GM18498 (cell line): Measurements from ENCODE around the gene SNAP25.

Source experiments
- ATAC-seq: cut with Tn5 transposase; IDR thresholded peaks from one replicate; pipeline ENCODE4 v1.9.1; 2021; ENCODE audit warnings: mild to moderate bottlenecking, moderate library complexity; ENCODE audit not compliant: unreplicated experiment

The SNAP25 gene

DNA sequence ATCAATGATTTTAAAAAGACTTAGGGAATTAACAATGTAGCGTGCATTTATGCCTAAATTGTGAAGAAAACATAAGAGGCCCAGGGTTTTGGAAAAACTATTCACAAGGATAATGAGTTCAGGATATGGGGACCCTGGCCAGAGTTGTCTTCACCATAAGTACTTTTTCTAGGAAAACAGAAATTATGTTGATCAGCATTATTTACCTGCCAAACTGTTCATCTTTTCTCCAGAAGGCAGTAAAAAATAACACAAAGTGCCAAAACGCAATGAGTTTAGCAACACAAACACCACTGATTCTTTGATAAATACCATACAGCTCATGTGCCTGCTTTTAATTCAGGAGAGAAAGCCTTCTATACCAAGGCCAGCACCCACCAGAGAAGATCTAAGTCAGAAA is 43.1 kb downstream of the SNAP25 start:
- no peak for ATAC-seq

DNA sequence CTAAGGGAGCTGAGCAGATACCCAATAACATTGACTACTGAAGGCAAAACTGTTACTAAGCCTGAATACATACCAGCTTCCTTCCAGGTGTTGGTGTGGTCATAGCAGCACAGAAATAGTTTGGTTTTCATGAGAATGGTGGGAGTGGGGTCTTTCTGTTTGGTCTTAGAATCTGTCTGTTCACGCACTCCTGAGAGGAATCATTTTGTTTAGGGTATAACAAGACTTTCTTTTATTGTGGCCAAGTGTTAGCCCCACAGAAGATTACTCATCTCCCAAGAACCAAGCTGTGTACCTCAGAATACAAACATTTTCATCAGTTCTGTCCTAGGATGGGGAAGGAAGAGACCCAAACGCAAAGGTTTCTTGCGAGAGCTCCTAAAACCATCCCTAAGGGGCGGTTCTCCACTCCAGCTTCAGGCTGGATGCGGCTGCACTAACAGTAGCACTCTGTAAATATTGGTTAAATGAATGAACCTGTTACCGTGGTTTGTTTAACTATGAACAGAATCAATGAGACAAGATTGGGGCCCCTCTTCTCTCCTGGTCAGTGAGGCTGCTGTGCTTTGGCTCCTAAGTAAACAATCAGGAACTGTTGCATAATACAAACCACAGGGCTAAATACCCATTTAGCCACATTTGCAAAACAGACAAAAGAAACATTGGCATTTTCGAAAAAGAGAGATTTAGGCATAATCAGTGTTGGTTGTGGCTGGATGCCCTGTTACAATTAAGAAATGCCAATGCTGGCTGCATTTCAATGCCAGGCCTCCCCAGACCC is 44.9 kb downstream of the SNAP25 start:
- no peak for ATAC-seq

DNA sequence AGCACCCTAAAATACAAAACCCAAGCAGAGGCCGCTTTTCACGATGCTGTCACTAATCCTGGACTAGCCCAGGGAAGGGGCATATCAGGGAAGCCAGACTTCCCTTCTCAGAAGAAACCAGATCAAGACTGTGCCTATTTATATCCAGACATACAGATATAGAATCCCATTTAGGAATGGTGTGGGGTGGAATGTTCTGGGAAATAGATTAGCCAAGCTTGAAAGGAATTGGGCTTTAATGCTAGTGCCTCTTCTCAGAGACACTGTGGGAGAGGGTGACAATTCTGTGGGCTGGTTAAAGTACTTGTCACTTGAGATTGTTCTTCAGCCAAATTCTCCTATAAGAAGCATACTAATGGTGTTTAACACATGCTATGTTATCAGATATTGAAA is 45.5 kb downstream of the SNAP25 start:
- no peak for ATAC-seq

DNA sequence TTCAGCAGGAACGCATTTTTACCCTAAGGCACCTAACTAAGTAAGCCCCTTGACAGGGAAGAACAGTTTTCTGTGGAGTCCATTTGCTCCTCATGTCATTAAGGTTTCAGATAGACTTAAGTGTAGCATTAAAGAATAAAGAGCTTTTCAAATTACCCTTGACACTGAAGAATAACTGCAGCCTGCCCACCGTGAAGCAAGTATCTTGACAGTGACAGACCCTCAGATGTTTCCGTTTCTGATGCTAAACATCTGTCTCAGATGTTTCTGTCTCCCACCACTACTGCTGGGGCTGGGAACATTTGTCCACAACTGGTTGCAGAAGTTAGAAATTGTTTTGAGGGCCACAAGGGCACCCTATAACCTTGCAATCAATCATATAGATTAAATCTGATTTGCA is 50.0 kb downstream of the SNAP25 start:
- no peak for ATAC-seq

DNA sequence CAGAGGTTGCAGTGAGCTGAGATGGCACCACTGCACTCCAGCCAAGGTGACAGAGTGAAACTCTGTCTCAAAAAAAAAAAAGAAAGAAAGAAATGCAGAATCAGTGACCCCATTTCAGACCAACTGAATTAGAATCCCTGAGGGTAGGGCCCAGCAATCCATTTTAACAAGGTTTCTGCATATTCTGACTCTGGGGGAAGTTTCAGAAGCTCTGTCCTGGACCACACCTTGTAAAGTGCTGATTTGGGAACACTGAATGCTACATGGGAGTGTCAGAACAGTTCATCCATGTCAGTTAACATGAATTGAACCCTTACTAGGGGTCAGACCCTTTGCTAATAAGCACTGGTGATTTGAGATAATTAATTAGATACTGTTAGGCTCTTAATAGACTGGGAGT is 52.0 kb downstream of the SNAP25 start:
- no peak for ATAC-seq

DNA sequence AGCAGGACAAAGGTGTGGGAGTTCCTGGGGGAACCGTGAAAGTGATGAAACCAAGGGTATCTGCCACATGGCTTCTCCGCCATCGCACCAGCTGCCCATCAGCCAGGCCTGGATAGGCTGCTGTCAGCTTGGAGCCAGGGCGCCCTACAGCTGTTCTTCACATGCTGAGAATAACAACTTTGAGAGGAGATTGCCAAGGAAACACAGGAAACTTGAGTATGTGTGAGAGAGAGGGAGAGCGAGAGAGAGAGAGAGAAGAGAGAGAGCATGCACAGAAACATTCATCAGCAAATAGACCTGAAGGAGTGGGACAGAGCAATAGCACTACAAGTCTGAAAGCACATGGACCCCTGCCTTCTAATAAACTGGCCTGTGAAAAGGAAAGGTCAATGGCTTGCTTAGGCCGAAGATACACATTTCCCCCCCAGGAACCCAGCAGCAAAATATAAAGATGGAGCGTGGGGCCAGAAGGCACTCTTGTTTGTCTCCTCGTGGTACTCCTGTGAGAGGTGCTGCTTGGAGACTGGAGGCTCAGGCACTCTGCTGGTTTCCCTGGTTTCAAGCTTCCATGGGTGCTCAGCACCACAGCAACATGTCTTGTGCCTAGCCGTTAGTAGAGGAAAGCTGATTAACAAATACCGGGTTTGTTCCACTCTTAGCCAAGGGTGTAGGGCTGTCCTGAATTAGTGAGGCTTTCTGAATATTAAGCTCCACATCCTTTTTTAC is 53.0 kb downstream of the SNAP25 start:
- no peak for ATAC-seq

DNA sequence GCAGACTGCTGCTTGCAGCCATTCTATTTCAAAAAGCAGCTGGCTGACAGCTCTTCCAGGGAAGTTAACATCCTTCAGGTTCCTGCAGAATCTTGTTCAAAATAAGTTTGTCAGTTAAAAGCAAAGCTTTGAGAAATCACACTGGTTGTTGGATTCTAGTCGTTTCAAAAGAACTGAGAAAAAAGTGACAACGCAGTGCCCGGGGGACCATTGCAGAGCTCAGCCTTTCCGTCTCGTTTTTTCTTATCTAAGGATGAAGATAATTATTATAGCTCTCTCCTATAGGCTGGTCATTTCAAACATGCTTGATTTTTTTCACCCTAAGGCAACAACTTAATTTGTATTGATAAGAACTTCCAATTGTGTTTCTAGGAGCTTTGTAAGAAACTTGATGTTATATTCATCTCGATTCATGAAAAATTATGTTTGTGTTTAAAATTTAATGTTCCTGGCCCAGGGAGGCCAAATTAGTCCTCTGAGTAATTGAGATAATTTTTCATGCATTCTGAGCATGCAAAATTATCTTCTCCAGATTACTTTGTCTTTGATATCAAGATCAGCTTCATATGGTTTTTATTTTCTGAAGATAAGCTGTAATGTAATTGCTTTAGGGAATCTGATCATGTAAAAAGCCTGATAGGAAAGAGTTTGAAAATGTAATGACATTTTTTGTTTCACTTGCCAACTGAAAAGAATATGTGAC is 58.4 kb downstream of the SNAP25 start:
- ATAC-seq = no peak

DNA sequence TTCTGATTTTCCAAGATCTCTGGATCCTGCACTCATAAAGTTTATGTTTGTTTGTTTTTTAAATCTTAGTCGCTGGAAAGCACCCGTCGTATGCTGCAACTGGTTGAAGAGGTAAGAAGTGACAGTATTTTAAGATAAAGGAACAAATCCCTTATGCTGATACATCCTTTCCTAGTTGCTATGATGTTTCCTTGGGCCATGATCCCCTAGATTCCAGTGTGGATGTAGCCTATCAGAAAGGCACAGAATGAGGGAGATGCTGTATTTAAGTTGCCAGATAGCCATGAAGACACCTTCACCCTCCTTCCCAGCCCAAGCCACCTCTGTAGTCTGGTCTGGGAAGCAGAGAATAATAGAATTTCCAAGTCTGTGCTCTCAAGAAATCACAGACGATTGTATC is 59.0 kb downstream of the SNAP25 start:
- no peak for ATAC-seq

DNA sequence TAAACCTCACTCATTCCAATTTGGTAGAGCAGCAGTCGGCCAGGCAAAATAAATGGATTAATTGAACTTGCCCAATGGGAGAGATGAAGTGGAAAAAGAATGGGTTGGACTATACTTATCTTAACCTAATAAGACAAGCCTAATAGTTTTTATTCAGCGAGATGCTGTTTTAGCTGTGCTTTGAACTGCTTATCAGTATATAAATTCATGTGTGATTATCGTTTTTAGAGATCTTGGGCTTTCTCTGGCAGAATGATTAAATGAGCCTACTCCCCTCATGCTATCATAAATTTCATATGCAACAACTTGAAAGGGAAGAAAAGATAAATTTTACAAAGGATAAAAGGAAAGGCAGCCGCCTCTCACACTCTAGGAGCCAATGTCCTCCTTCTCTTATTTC is 59.8 kb downstream of the SNAP25 start:
- no peak for ATAC-seq

DNA sequence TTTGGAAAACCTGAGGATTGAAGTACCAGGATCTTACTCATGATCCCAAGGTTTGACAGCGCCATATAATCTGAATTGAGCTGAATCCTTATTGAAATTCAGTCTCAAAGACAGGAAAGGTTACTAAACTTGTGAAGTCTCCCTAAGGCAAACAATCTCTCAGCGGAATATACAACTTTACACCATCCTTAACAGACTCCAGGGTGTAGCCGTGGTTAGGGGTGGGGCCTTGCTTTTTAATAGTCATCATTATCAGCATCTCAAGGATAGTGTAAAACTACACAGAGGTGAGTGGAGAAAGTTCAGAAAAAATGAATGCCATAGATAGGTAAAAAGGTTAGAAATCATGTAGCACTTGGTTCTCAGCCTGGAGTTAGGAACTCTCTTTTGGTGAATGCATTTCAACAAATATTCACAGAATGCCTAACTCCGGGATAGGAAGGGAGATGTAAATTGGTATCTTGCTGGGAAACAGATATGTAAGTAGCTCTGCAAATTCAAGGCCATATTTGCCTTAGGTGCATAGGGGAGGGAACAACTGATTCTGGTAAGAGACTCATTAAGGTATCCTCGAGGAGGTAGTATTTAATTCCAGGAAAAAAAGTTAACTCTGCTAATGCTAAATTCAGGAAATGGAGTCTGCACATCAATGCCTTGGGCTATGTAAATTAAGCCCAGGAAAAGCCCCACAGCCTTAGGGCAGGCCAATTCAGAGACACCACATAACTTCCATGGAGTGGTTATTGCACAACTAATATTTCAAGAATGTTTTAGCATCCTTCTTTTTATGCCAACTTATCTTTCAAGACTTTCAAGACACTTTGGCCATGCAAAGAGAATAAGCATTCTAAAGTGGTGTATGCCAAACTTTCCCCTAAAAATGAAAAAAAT is 61.6 kb downstream of the SNAP25 start:
- no peak for ATAC-seq

DNA sequence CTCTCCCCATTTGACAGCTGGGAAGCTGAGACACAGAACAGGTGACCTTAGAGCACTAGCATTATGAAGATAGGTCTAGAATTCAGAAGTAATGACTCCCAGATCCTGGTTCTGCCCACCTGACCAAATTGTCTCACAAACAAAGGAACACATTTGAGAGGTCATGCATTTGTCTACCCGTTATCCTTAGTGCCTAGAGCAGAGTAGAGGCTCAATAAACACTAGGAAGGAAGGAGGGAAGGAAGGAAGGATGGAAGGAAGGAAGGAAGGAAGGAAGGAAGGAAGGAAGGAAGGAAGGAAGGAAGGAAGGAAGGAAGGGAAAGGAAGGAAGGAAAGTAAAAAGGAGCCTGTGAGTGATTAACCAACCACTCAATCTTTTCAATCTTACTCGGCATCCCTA is 63.3 kb downstream of the SNAP25 start:
- no peak for ATAC-seq

DNA sequence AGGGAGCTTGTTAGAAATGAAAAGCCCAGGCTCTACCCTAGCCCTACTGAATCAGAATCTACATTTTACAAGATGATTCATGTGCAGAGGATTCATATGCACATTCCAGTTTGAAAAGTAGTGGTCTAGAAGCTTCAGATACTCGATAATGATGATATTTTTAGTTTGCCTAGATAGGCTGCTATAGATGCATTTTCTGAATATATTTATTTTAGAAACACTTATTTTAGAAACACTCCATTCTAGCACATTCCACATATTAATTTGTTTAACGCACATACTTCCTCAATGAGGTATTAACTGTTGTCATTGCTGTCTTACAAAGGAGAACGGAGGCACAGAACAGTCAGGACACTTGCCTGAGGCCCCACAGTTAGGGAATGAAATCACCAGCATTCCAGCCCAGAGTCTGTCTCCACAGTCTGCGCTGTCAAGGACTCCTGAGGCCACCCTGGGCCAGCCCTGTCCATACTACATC is 64.4 kb downstream of the SNAP25 start:
- no peak for ATAC-seq

DNA sequence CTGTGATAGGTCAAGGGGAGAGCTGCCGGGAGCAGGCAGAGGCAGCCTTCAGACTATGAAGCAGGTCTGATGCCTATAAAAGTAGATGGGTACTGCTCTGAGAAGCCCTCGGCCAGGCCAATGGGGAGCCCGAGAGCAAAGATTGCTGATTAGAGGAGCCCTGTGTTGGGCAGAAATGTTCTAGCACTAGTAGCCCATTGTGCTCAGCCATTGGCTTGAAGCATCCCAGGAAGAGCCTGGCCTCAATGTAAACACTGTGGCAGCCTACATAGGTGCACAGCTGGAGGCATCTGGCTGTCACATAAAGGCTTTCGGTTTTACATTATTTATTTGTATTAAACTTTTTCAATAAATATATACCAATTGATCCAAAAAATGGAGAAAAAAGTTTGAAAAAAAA is 67.7 kb downstream of the SNAP25 start:
- ATAC-seq = no peak

DNA sequence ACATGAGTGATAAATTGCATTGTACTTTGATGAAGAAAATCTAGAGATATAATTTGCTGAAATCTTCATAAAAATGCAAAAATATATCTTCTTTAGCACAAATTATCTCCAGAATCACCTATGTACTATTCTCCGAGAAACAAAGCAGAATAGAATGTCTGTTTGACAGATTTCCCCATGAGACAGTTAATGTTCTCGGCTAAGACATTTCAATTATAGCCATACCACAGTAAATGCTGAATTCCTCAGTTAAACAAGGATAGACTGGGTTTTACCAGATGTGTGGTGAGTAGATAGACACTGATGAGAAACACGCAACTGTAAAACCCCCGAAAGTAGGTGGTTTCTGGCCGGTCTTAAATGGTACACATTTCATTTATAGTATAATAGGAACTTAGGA is 69.8 kb downstream of the SNAP25 start:
- no peak for ATAC-seq

DNA sequence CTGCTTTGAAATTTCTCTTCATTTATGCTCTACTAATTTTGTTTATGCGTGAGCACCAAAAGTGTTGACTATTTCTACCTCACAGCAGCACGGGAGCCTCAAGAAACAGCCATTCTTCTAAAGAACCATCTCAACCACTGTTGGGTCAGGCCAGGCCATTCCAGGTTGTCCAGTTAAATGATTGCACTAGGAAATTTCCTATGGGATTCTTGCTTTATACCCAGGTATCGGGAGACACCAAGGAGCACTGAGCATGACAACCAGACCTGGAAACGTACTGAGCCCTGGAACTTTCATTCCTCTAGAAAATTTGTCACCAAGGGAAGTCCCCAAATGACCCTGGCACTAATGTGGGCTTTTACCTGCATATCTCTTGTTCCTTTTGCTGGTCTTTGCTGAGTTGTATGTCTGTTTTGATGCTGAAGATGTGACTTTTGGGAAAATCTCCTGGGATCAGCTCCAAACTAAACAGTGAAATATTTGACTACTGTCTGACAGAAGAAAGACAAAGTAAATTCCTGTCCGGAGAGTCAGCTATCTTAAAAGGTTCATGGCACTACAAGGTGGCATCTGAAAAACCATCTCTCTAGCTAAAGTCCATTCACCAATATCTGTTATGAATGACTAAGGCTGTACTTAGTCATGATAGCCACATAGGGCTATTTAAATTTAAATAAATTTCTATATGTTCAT is 70.5 kb downstream of the SNAP25 start:
- no peak for ATAC-seq

DNA sequence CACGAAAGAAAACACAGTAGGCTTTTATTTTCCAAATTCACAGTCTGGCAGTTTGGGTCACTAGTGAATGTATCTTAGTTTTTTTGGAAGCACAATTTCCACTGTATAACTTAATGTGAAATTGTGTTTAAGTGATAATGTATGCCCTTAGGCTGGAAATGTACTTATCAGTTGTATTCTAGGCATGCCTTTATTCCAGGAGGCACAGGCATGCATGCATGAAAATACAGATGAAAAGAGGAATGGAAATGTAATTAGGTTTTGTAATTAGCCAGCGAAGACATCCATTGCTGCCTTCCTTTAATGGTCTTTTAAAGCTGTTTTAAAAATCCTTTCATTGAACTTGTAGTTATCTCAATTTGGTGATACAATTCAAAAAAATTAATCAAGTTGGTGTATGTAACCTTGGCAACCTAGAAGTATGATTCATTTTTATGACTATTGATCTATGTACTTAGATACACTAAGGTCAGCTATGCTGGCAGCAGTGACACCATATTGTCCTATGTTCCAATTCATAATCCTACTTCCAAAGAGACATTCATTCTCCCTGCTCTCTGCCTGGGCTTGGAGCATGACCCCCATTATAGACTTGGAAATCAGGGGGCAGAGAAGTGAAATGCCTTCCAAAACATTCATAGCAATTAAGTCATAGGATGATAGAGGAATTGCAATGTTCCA is 73.1 kb downstream of the SNAP25 start:
- ATAC-seq = no peak

DNA sequence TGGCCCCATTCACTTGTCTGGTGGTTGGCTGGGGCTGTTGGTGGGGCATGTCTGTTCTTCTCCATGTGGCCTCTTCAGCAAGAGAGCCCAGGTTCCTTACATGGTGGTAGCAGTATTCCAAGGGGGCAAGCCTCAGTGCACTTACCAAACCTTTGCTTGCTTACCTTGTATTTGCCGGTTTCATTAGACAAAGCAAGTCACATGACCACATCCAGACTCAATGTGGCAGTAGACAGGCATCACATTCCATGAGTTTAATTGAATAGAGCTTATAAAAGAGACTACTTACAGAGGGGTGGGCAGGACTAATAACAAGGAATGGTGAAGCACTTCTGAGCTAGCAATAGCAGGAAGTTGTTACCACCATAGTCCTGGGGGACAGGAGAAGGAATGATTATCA is 78.6 kb downstream of the SNAP25 start:
- ATAC-seq = no peak

DNA sequence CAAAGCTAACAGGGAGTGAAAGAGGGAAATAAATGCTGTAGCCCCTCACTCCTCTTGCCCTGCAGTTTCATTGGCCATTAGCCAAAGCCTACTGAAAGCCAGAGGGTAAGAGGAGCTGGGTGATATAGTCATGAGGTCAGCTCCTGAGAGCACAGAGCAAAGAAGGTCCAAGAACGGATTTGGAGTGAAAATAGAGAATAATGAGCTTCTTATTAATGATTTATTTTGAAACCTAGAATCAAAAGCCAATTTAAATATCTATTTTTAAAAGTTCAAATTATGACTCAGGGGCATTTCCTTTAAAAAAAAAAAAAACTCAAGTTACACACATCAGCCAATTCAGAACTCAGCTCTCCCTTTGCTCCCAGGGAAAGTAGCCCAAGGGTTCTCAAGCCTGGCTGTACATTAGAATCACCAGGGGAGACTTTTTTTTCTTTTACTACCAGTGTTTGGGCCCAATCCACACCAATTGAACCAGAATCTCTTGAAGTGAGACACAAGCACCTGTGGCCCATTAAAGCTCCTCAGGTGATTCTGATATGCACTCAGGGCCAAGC is 79.1 kb downstream of the SNAP25 start:
- no peak for ATAC-seq
